Trophoblast cell (in vitro differentiated cells and primary cell): Measurements from ENCODE around the gene CADM2.

Source experiments
- DNase-seq, 2 donors: peaks; one replicate each; pipeline ENCODE4 v3.0.0-alpha.2; 2016
- H2AFZ ChIP-seq: 2 replicates; pipeline ENCODE4 v1.6.1; 2013; ENCODE audit warnings: low read length, moderate library complexity, mild to moderate bottlenecking; ENCODE audit not compliant: insufficient read depth, poor library complexity
- H2AK5ac ChIP-seq: 2 replicates; pipeline ENCODE4 v1.6.1; 2013; ENCODE audit warnings: mild to moderate bottlenecking, low read length
- H2BK120ac ChIP-seq: 2 replicates; pipeline ENCODE4 v1.6.1; 2013; ENCODE audit warnings: low read length, mild to moderate bottlenecking, moderate library complexity; ENCODE audit not compliant: insufficient read depth, poor library complexity
- H2BK12ac ChIP-seq: 2 replicates; pipeline ENCODE4 v1.6.1; 2013; ENCODE audit warnings: mild to moderate bottlenecking, low read length, moderate library complexity
- H2BK5ac ChIP-seq: 2 replicates; pipeline ENCODE4 v1.6.1; 2013; ENCODE audit warnings: low read length, low read depth, moderate library complexity, mild to moderate bottlenecking; ENCODE audit not compliant: poor library complexity
- H3K14ac ChIP-seq: 2 replicates; pipeline ENCODE4 v1.6.1; 2013; ENCODE audit warnings: mild to moderate bottlenecking, low read length
- H3K18ac ChIP-seq: 2 replicates; pipeline ENCODE4 v1.6.1; 2013; ENCODE audit warnings: mild to moderate bottlenecking, low read length
- H3K23ac ChIP-seq: 2 replicates; pipeline ENCODE4 v1.6.1; 2013; ENCODE audit warnings: low read length
- H3K27ac ChIP-seq: 2 replicates; pipeline ENCODE4 v1.5.1; 2013; ENCODE audit warnings: low read depth, mild to moderate bottlenecking, inconsistent platforms, low read length, moderate library complexity
- H3K27me3 ChIP-seq: 2 replicates; pipeline ENCODE4 v1.6.1; 2013; ENCODE audit warnings: inconsistent platforms, mild to moderate bottlenecking, low read length, moderate library complexity; ENCODE audit not compliant: insufficient read depth
- H3K36me3 ChIP-seq, 2 experiments: 1 replicate in 1 of 2; 2 replicates in 1 of 2; pipeline ENCODE4 v1.6.1; 2013; ENCODE audit warnings: low read length in 2 of 2, mild to moderate bottlenecking in 2 of 2, moderate library complexity in 1 of 2; ENCODE audit not compliant: insufficient read depth in 2 of 2, control insufficient read depth in 1 of 2
- H3K4ac ChIP-seq: 2 replicates; pipeline ENCODE4 v1.6.1; 2013; ENCODE audit warnings: low read depth, mild to moderate bottlenecking, low read length, moderate library complexity
- H3K4me1 ChIP-seq, 2 experiments: 1 replicate in 1 of 2; 2 replicates in 1 of 2; pipeline ENCODE4 v1.6.1; 2013; ENCODE audit warnings: low read length in 2 of 2, mild to moderate bottlenecking in 2 of 2, moderate library complexity in 1 of 2; ENCODE audit not compliant: insufficient read depth in 2 of 2, control insufficient read depth in 1 of 2
- H3K4me2 ChIP-seq: 2 replicates; pipeline ENCODE4 v1.6.1; 2013; ENCODE audit warnings: inconsistent platforms, mild to moderate bottlenecking, low read length, moderate library complexity
- H3K4me3 ChIP-seq: 2 replicates; pipeline ENCODE4 v1.5.1; 2013; ENCODE audit warnings: mild to moderate bottlenecking, low read depth, low read length, inconsistent platforms
- H3K79me1 ChIP-seq: one replicate; pipeline ENCODE4 v1.6.1; 2013; ENCODE audit warnings: low read length
- H3K79me2 ChIP-seq: 2 replicates; pipeline ENCODE4 v1.6.1; 2013; ENCODE audit warnings: low read length, mild to moderate bottlenecking; ENCODE audit not compliant: control insufficient read depth, insufficient read depth, poor library complexity
- H3K9ac ChIP-seq: 2 replicates; pipeline ENCODE4 v1.6.1; 2013; ENCODE audit warnings: mild to moderate bottlenecking, low read length
- H3K9me3 ChIP-seq: 2 replicates; pipeline ENCODE4 v1.6.1; 2013; ENCODE audit warnings: low read depth, mild to moderate bottlenecking, control low read depth, inconsistent platforms, low read length; ENCODE audit not compliant: insufficient read depth
- H4K12ac ChIP-seq: 2 replicates; pipeline ENCODE4 v1.6.1; 2013; ENCODE audit warnings: low read depth, mild to moderate bottlenecking, low read length, moderate library complexity
- H4K8ac ChIP-seq: 2 replicates; pipeline ENCODE4 v1.6.1; 2013; ENCODE audit warnings: low read depth, mild to moderate bottlenecking, low read length, moderate library complexity
- H4K91ac ChIP-seq: one replicate; pipeline ENCODE4 v1.6.1; 2013; ENCODE audit warnings: low read depth, mild to moderate bottlenecking, low read length, moderate library complexity
- WGBS: extraction: QIAGEN DNeasy Blood & Tissue Kit; methylation state at CpG from one replicate; pipeline ENCODE4 v1.1.7; 2013; ENCODE audit warnings: missing lambda C conversion rate; ENCODE audit not compliant: insufficient read length, insufficient coverage; ENCODE audit errors: extremely low coverage; 5-methylcytosine and 5-hydroxymethylcytosine counted together

CADM2 gene

DNA sequence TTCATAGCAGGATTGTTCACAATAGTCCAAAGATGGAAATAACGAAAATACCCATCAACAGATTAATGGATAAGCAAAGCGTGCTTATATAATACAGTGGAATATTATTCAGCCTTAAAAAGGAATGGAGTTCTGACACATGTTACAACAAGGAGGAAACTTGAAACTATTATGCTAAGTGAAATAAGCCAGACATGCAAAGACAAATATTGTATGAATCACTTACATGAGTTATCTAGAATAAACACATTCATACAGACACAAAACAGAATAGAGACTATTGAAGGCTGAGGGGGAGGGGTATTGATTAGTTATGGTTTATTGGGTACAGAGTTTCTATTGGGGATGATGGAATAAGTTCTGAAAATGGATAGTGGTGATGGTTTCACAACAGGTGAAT lies 438.6 kb downstream of the CADM2 start:
- H3K27ac ChIP-seq, result no peak overlapping the region
- H2BK12ac ChIP-seq, result no peak overlapping the region
- H3K9ac ChIP-seq, result no peak overlapping the region
- no peak overlapping the region for H2BK5ac ChIP-seq
- H3K79me2 ChIP-seq, result no peaks in the 10 kb centered on the region
- no peak overlapping the region for H4K91ac ChIP-seq
- no peaks in the 10 kb centered on the region for H3K9me3 ChIP-seq
- no peak overlapping the region for H3K18ac ChIP-seq
- H3K23ac ChIP-seq, result no peak overlapping the region
- H3K27me3 ChIP-seq, result no peaks in the 10 kb centered on the region
- H2AFZ ChIP-seq, result no peak overlapping the region
- H3K79me1 ChIP-seq, result no peaks in the 10 kb centered on the region
- H4K12ac ChIP-seq, result no peak overlapping the region
- no peak overlapping the region for H2AK5ac ChIP-seq
- H3K14ac ChIP-seq, result no peak overlapping the region
- no peak overlapping the region for H3K4me3 ChIP-seq
- DNase-seq, result no peak
- H3K36me3 ChIP-seq, result no peaks in the 10 kb centered on the region
- no peak overlapping the region for H3K4me2 ChIP-seq
- WGBS, result no CpG with 5 or more reads among the region's 2 CpGs
- H4K8ac ChIP-seq, result no peak overlapping the region
- no peaks in the 10 kb centered on the region for H3K4me1 ChIP-seq
- no peak overlapping the region for H2BK120ac ChIP-seq
- no peak overlapping the region for H3K4ac ChIP-seq

GRCh38 chr3:85426121-85426520 lies 467.3 kb downstream of the CADM2 start:
- no peak for DNase-seq
- Histone ChIP-seq H2BK5ac (no peak overlapping the region), H3K4me3 (no peak overlapping the region), H4K8ac (no peak overlapping the region), H3K79me1 (no peaks in the 10 kb centered on the region), H3K4me2 (no peak overlapping the region), H4K12ac (no peak overlapping the region), H2BK12ac (no peak overlapping the region), H3K36me3 (no peaks in the 10 kb centered on the region), H2AFZ (no peak overlapping the region), H3K9ac (no peak overlapping the region), H3K9me3 (no peaks in the 10 kb centered on the region), H3K4me1 (no peaks in the 10 kb centered on the region), H3K79me2 (no peaks in the 10 kb centered on the region), H3K18ac (no peak overlapping the region), H3K4ac (no peak overlapping the region), H4K91ac (no peak overlapping the region), H3K14ac (no peak overlapping the region), H3K23ac (no peak overlapping the region), H3K27me3 (no peaks in the 10 kb centered on the region), H2AK5ac (no peak overlapping the region), H2BK120ac (no peak overlapping the region), H3K27ac (no peak overlapping the region)
- no CpG with 5 or more reads among the region's 4 CpGs for WGBS

DNA sequence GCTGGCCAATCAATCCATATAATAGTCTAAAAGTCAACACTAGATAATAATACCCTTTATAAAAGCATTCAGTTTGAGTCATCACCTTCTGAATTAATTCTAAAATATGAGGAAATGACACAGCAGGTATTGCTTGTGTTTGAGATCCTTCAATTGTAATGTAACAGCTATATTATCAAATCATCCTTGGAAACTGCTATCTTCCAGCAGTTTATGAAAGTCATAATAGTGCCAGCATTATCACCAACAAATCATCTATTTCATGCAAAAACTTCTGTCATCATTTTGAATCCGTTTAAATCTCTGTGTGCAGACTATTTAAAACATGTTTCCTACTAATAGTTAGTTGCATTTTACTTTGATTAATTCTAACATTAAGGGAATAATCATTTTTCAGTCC lies 468.7 kb downstream of the CADM2 start:
- Histone ChIP-seq H2BK5ac (no peak overlapping the region), H4K8ac (no peak overlapping the region), H3K4me2 (no peak overlapping the region), H3K18ac (no peak overlapping the region), H2BK120ac (no peak overlapping the region), H3K27ac (no peak overlapping the region), H3K4me3 (no peak overlapping the region), H2BK12ac (no peak overlapping the region), H3K9me3 (no peaks in the 10 kb centered on the region), H3K79me1 (no peaks in the 10 kb centered on the region), H3K23ac (no peak overlapping the region), H3K4ac (no peak overlapping the region), H3K36me3 (no peaks in the 10 kb centered on the region), H3K9ac (no peak overlapping the region), H3K4me1 (no peaks in the 10 kb centered on the region), H3K14ac (no peak overlapping the region), H3K79me2 (no peaks in the 10 kb centered on the region), H4K91ac (no peak overlapping the region), H4K12ac (no peak overlapping the region), H2AFZ (no peak overlapping the region), H2AK5ac (no peak overlapping the region), H3K27me3 (no peaks in the 10 kb centered on the region)
- no peak for DNase-seq
- no CpG with 5 or more reads among the region's 1 CpG for WGBS

DNA sequence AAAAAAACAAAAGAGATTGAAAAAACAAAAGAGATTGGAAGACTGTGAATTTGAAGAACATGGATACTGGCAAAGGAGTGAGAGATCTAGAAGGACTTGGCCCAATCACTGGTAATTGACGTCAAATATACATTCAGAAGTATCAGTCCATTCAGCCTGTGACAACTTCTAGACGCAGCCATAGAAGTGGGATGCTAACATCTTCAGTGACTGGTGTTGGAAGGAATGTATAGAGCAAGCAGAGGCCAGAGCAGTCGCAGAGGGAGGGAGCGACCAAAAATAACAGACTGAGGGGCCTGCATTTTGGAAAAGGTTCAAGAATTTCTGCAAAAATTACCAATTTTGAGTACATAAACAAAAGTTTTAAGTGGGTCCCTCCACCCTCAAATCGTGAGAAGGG lies 473.3 kb downstream of the CADM2 start:
- no peak overlapping the region for H3K14ac ChIP-seq
- no peak overlapping the region for H3K18ac ChIP-seq
- no peak overlapping the region for H3K23ac ChIP-seq
- no peak overlapping the region for H2BK12ac ChIP-seq
- no peak overlapping the region for H4K12ac ChIP-seq
- no peak overlapping the region for H3K9ac ChIP-seq
- H3K79me1 ChIP-seq, result no peaks in the 10 kb centered on the region
- H4K91ac ChIP-seq, result no peak overlapping the region
- H3K27me3 ChIP-seq, result no peaks in the 10 kb centered on the region
- no peaks in the 10 kb centered on the region for H3K9me3 ChIP-seq
- no peaks in the 10 kb centered on the region for H3K4me1 ChIP-seq
- WGBS, result no CpG with 5 or more reads among the region's 5 CpGs
- DNase-seq, result no peak
- no peaks in the 10 kb centered on the region for H3K79me2 ChIP-seq
- H4K8ac ChIP-seq, result no peak overlapping the region
- no peak overlapping the region for H2AK5ac ChIP-seq
- no peak overlapping the region for H3K4ac ChIP-seq
- no peak overlapping the region for H3K4me3 ChIP-seq
- no peaks in the 10 kb centered on the region for H3K36me3 ChIP-seq
- no peak overlapping the region for H2BK5ac ChIP-seq
- no peak overlapping the region for H2AFZ ChIP-seq
- no peak overlapping the region for H2BK120ac ChIP-seq
- no peak overlapping the region for H3K4me2 ChIP-seq
- H3K27ac ChIP-seq, result no peak overlapping the region
